NCI-H460 (cell line): ENCODE data around the gene SLC16A2. TPM values are rescaled to one million over a fixed set of nuclear protein-coding genes. Genes with fewer than 3 reads are reported as not detected.

Experiments used
- DNase-seq: peaks from one replicate; pipeline ENCODE4 v3.0.0-alpha.2; 2016; ENCODE audit warnings: low read depth; ENCODE audit errors: extremely low read depth
- small RNA-seq, 2 experiments: library from RNA; depleted of rRNA; stranded (forward); fragments of <200 nt; gene quantifications; one replicate each; pipeline ENCODE3, GENCODE V24; 2014
- total RNA-seq: library from RNA; depleted of rRNA; stranded (reverse); fragments of >200 nt; shearing (Covaris generic); gene quantifications from 2 replicates; pipeline ENCODE4 v1.2.3, GENCODE V29; 2014; rRNA removed

Gene SLC16A2
- total RNA-seq, 1 experiment from 2014 or later = 0.82 TPM

GRCh38 chrX:74535086-74535407, 113.8 kb downstream of the SLC16A2 start:
- DNase-seq = no peak

- DNase-seq = peak; percentile 7
Measured at GRCh38 chrX:74535408-74536151, 114.3 kb downstream of the SLC16A2 start.

DNA sequence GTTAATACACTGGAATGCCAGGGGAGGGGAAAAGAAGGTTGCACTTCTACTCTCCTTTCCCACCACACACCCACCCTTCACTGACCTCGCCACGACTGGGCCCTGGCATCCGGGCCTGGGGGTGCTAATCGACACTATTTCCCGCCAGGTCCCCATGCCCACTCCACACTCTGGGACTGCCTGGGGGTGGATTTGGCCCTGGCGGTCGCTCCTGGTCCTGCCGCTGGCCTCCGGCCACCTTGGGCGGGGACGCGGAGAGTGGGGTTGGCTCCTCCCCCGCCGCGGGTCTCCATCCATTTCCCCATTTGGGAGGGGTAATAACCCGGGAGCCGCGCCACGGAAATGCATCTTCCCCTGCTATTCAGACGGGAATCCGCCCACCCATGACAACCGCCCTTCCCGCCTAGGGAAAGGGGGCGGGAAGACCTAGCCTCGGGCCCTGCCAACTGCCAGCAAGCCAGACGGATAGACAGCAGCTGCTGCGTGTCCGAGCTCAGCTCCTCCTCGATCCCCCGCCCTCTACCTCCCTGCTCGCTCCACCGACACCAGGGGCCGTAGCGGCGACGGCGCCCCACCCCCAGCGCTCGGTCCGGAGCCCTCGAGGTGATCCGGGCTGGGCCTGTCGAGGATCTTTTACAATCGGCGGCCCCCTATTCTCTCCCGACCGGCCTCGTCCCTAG, 115.0 kb downstream of the SLC16A2 start:
- peak; percentile 20 for DNase-seq

- no peak for DNase-seq
Measured at GRCh38 chrX:74536832-74537371, 115.6 kb downstream of the SLC16A2 start.

DNA sequence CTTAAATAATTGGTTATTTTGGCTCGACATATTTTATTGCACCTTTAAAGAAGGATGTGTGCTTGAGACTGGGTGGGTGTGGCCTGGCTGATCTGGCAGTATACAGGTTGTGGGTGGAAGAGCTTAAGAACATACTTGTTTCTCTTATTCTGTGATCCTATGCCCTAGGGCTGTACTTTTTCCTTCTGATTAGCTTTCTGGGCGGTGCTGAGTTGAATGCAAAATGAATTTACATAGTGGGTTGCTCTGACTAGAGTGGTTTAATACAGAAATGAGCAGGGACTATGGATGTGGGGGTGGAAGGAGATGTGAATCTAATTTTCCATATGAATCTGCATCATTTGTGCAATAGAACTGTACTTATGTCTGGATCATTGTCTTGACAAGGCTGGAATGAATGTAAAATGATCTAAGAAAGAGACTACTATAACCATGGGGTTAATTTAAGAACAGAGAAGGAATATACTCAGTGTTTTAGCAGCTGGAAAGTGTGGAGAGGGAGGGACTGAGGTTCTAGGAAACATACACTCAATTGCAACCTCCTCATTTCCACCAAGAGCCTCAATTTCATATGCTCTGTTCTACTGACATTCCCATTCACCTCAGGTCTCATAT, 119.4 kb downstream of the SLC16A2 start:
- DNase-seq = no peak

GRCh38 chrX:74545880-74546523, 124.7 kb downstream of the SLC16A2 start:
- no peak for DNase-seq

DNA sequence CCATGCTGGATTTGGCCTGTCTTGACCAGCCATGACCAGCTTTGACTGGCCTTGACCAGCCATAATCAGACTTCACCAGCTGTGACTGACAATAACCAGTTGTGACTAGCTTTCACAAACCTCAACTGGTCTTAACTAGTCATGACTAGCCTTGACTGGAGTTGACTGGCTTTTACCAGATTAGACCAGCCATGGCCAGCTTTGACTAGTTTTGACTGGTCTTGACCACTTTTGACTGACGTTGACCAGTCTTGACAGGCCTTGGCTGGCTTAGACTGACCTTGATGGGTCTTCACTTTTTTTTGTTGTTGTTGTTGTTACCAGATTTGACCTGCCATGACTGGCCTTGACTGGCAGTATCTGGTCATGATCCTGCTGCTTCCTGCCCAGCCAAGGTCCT, 125.7 kb downstream of the SLC16A2 start:
- DNase-seq = no peak

DNA sequence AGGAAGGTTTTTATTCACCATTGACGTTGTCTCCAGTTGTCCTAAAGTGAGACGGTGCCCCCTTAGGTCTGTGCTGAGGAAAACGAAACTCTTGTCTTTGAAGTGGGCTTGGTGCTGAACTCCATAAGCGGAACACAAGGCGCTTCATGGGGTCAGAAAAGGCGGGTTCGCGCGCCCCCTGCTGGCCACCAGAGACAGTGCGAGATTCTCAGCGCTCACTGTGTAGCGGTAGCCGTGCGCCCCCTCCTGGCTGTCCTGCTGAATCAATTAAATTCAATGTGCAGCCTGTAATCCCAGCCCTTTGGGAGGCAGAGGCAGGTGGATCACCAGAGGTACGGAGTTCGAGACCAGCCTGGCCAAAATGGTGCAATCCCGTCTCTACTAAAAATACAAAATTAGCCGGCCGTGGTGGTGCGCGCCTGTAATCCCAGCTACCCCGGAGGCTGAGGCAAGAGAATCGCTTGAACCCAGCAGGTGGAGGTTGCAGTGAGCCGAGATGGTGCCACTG, 129.1 kb downstream of the SLC16A2 start:
- DNase-seq = peak; percentile 79

GRCh38 chrX:74551934-74552333, 130.6 kb downstream of the SLC16A2 start:
- DNase-seq = no peak

GRCh38 chrX:74557378-74557777, 136.1 kb downstream of the SLC16A2 start:
- no peak for DNase-seq

DNA sequence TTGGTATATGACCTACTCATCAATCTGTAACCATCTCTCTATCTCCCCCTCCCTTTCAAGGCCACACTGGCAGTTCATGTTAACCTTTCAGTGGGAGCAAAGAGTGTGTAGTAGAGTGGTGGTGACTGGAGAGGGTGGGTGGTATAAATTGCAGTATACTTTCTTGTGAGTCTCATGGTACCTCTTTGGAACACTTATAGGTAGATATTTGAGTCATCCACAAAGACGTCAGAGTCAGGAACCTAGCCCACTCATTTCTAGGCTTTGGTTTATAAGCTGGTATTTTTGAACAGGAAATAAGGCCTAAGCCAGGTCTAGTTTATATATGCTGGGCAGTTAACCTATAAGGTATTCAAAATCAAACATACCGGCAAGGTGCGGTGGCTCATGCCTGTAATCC, 156.8 kb downstream of the SLC16A2 start:
- DNase-seq = no peak

DNA sequence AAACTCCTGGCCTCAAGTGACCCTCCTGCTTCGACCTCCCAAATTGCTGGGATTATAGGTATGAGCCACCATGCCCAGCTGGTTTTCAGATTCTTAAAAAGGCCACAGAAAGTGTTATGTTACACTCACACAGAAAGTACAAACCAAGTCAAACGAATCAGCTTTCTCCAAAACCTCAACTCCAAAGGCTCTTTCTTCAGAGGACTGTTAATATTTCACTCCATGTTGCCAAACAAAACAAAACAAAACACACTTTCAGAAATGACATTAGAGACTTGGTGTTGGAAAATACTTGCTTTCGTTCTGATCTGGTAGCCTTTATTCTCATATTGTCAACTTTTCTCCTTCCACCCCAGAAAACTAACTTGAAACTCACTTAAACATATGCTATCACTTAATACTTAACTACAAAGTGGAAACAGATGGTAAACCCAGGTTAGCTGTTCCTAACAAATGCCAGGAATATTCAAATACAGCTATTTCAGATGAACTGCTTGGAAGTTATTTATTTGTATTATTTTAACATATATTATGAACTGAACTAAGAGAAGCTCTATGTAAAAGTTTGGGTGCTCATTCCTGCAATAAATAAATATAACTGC, 158.4 kb downstream of the SLC16A2 start:
- no peak for DNase-seq

Small RNA genes lying within 50 kb of the gene (small RNA-seq; reads per million reads assigned to genes)
- 0 reads per million in 2 experiments for gene RN7SL790P

Other genes starting within 250 kb of the SLC16A2 start
- not detected in 2 replicates for gene ZCCHC13, start 117.3 kb upstream of the SLC16A2 start, total RNA-seq
- gene RLIM, start 193.1 kb downstream of the SLC16A2 start, total RNA-seq = 67.3 and 73.2 TPM in 2 replicates